A549 (cell line): ENCODE results near the gene KRT38.

ENCODE experiments used
- CHD4 ChIP-seq: fragments of 200-600 bp; sonication (generic); IDR thresholded peaks from 2 replicates; pipeline ENCODE4 v1.6.1; 2016; ENCODE audit warnings: antibody characterized with exemption, mild to moderate bottlenecking, borderline replicate concordance
- CTCF ChIP-seq: fragments of >200 bp; sonication (Bioruptor Twin); formaldehyde crosslinking; IDR thresholded peaks from 3 replicates; pipeline ENCODE4 v1.5.1; 2016
- POLR2A ChIP-seq: IDR thresholded peaks from 2 replicates; pipeline ENCODE4 v1.6.1; 2012; ENCODE audit warnings: mild to moderate bottlenecking, low read length
- SMC3 ChIP-seq: fragments of >200 bp; sonication (Bioruptor Twin); formaldehyde crosslinking; IDR thresholded peaks from 3 replicates; pipeline ENCODE4 v1.6.1; 2018; ENCODE audit warnings: inconsistent platforms
- ZFP36 ChIP-seq: fragments of 450-650 bp; IDR thresholded peaks from 2 replicates; pipeline ENCODE4 v1.6.1; 2014; ENCODE audit warnings: borderline replicate concordance; ENCODE audit not compliant: partially characterized antibody

GRCh38 chr17:41483531-41483930 lies 42.7 kb upstream of the KRT38 start:
- TF ChIP-seq ZFP36 (no peak), CHD4 (no peak), CTCF (no peak), POLR2A (no peak), SMC3 (no peak)
